Breast epithelium (tissue), 3 donors: ENCODE results near the gene BMI1.

Experiments
- POLR2A ChIP-seq: fragments of 450-650 bp; IDR thresholded peaks from one replicate; pipeline ENCODE4 v1.6.1; 2016; ENCODE audit warnings: antibody characterized with exemption, mild to moderate bottlenecking, moderate library complexity
- POLR2AphosphoS5 ChIP-seq, 3 donors: sonication (generic); formaldehyde crosslinking; IDR thresholded peaks; one replicate each; pipeline ENCODE4 v1.6.1; 2017; ENCODE audit warnings: antibody characterized with exemption in 3 of 3
- TF ChIP-seq, protein P1 (sequence below), 3 donors: fragments of 450-650 bp; IDR thresholded peaks; one replicate each; pipeline ENCODE4 v1.5.1; 2016 to 2017; ENCODE audit warnings: antibody characterized with exemption in 3 of 3, mild to moderate bottlenecking in 3 of 3, moderate library complexity in 3 of 3

DNA sequence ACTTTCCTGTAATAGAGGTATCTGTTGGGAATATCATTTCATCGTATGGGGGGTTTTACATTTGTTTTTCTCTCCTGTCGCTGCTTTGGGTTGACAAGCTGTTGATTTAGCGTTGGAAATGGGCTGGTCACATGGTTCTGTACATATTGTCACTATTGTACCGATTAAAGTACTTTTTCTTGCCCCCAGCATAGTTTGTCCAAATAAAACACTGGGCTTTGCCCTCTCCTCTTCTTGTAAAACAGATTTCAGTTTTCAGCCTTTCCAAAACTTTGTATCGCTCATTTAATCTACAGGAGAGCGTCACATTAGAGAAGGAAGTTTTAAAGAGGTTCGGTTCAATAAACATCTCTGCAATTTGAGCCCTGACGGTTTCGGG is 4.0 kb downstream of the BMI1 start:
- TF ChIP-seq, protein P1, sequence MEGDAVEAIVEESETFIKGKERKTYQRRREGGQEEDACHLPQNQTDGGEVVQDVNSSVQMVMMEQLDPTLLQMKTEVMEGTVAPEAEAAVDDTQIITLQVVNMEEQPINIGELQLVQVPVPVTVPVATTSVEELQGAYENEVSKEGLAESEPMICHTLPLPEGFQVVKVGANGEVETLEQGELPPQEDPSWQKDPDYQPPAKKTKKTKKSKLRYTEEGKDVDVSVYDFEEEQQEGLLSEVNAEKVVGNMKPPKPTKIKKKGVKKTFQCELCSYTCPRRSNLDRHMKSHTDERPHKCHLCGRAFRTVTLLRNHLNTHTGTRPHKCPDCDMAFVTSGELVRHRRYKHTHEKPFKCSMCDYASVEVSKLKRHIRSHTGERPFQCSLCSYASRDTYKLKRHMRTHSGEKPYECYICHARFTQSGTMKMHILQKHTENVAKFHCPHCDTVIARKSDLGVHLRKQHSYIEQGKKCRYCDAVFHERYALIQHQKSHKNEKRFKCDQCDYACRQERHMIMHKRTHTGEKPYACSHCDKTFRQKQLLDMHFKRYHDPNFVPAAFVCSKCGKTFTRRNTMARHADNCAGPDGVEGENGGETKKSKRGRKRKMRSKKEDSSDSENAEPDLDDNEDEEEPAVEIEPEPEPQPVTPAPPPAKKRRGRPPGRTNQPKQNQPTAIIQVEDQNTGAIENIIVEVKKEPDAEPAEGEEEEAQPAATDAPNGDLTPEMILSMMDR (IDR thresholded peaks at IDR 0.05) = no peak
- no peak for TF ChIP-seq POLR2A
- TF ChIP-seq POLR2AphosphoS5 (IDR thresholded peaks at IDR 0.05) = no peak
